Esophagus squamous epithelium (tissue), 4 donors: ENCODE results near the gene TRAK1.

ENCODE experiments used
- POLR2A ChIP-seq, 4 donors: fragments of 450-650 bp; IDR thresholded peaks; one replicate each; pipeline ENCODE4 v1.6.1; 2017; ENCODE audit warnings: antibody characterized with exemption in 4 of 4, mild to moderate bottlenecking in 4 of 4, moderate library complexity in 3 of 4
- TF ChIP-seq, protein P1 (sequence below), 6 experiments: fragments of 450-650 bp in 4 of 6; fragments of 200-600 bp in 2 of 6; sonication (generic) in 2 of 6; IDR thresholded peaks; one replicate each; pipeline ENCODE4 v1.5.1; 2016 to 2019; ENCODE audit warnings: antibody characterized with exemption in 6 of 6, mild to moderate bottlenecking in 4 of 6, moderate library complexity in 4 of 6

DNA sequence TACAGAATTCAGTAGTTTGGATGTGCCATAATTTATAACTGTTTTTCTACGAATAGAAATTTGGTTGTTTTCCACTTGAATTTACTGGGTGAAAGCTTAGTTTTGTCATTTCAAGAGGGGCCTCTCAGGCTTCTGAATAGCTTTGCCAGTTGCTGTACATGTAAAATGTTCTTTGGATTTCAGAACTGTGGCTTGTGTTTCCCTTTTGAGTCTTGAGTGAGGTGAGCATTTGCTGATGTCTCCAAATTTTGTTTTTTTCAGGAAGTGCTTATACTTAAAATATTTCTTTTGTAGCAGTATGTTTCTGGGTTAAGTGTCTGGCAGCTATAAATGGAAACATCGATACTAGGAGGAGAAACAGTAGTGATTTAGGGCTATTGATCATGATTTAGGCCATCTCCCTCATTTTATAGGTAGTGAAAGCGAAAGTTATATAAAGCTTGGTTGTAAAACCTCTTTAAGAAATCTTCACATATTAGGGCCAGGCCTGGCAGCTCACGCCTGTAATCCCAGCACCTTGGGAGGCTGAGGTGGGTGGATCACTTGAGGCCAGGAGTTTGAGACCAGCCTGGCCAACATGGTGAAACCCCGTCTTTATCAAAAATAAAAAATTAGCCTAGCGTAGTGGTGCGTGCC is 9.2 kb upstream of the TRAK1 start:
- TF ChIP-seq, protein P1, sequence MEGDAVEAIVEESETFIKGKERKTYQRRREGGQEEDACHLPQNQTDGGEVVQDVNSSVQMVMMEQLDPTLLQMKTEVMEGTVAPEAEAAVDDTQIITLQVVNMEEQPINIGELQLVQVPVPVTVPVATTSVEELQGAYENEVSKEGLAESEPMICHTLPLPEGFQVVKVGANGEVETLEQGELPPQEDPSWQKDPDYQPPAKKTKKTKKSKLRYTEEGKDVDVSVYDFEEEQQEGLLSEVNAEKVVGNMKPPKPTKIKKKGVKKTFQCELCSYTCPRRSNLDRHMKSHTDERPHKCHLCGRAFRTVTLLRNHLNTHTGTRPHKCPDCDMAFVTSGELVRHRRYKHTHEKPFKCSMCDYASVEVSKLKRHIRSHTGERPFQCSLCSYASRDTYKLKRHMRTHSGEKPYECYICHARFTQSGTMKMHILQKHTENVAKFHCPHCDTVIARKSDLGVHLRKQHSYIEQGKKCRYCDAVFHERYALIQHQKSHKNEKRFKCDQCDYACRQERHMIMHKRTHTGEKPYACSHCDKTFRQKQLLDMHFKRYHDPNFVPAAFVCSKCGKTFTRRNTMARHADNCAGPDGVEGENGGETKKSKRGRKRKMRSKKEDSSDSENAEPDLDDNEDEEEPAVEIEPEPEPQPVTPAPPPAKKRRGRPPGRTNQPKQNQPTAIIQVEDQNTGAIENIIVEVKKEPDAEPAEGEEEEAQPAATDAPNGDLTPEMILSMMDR (IDR thresholded peaks at IDR 0.05): no peak
- no peak for TF ChIP-seq POLR2A (IDR thresholded peaks at IDR 0.05)
